Suprapubic skin (tissue), 4 donors: ENCODE data around the gene HLCS. TPM values are rescaled to one million over a fixed set of nuclear protein-coding genes. Genes with fewer than 3 reads are reported as not detected.

Experiments
- DNase-seq, 2 donors: peaks; one replicate each; pipeline ENCODE4 v3.0.0-alpha.2; 2019; ENCODE audit warnings: low spot score in 2 of 2
- H3K27ac ChIP-seq: fragments of 200-600 bp; sonication (generic); one replicate; pipeline ENCODE4 v1.5.1; 2019
- H3K27me3 ChIP-seq: fragments of 200-600 bp; sonication (generic); one replicate; pipeline ENCODE4 v1.5.1; 2019
- H3K36me3 ChIP-seq: fragments of 200-600 bp; sonication (generic); one replicate; pipeline ENCODE4 v1.5.1; 2019
- H3K4me1 ChIP-seq: fragments of 200-600 bp; sonication (generic); one replicate; pipeline ENCODE4 v1.5.1; 2019
- H3K4me3 ChIP-seq: fragments of 200-600 bp; sonication (generic); one replicate; pipeline ENCODE4 v1.5.1; 2019; ENCODE audit warnings: mild to moderate bottlenecking
- H3K9me3 ChIP-seq: fragments of 200-600 bp; sonication (generic); one replicate; pipeline ENCODE4 v1.5.1; 2019
- EP300 ChIP-seq: sonication (generic); formaldehyde crosslinking; IDR thresholded peaks from one replicate; pipeline ENCODE4 v1.6.1; 2017; ENCODE audit warnings: antibody characterized with exemption
- POLR2A ChIP-seq, 2 donors: fragments of 450-650 bp; IDR thresholded peaks; one replicate each; pipeline ENCODE4 v1.6.1; 2017; ENCODE audit warnings: antibody characterized with exemption in 2 of 2, mild to moderate bottlenecking in 2 of 2, moderate library complexity in 2 of 2
- POLR2AphosphoS5 ChIP-seq, 3 donors: sonication (generic); formaldehyde crosslinking; IDR thresholded peaks; one replicate each; pipeline ENCODE4 v1.6.1; 2017; ENCODE audit warnings: antibody characterized with exemption in 3 of 3
- WGBS: methylation state at CpG from one replicate; pipeline ENCODE4 v1.1.5; 2018; 5-methylcytosine and 5-hydroxymethylcytosine counted together
- total RNA-seq, 4 donors: library from RNA; depleted of rRNA; stranded (reverse); fragments of >200 nt; gene quantifications; one replicate each; pipeline ENCODE4 v1.1.0, GENCODE V29; 2016
- TF ChIP-seq, protein P1 (sequence below), 2 donors: fragments of 200-600 bp in 1 of 2; fragments of 450-650 bp in 1 of 2; sonication (generic) in 1 of 2; IDR thresholded peaks; one replicate each; pipeline ENCODE4 v1.5.1; 2016 to 2019; ENCODE audit warnings: antibody characterized with exemption in 2 of 2, mild to moderate bottlenecking in 1 of 2, moderate library complexity in 1 of 2

Gene HLCS
- total RNA-seq, 4 donors from 2014 or later = 8.4 to 16.1 (median 11.5) TPM

DNA sequence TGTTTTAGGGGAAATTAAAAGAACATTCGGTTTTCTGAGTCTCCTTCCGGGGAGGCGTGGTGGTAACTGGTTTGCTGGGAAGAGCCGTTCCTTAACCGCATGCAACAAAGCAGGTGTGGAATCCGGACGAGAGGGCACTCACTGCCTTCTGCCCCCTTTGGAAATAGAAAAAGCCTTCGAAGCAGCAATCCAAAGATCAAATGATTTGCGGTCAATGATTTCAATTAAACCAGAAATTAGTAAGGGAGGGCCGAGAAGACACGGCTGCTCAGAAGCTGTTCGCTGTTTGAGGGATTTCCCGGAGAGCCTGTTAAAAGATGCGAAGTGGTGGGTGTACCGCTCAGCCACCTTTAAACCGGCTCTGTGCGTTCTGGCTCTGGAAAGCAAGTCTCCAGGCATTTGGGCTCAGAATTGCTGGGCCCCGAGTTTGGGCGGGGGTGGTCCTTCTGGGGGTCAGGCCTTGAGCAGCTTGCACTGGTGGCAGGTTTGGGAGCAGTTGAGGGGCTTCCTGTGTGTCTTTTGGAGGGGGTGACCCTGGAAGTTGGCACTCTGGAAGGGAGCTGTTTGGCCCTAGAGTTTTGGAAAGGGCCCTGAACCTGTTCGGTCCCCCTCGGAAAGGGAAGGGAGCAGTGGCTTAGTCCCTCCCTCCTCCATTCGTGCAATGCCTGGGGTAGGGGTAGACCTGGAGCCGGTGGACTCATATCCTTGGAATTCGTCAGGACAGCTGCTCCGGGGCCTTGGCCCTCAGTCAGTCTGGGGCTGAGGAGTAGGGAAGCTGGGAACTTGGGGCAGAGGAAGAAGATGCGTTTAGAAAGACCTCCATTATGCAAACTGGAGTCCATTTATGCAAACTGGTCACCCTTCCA lies 264.5 kb downstream of the HLCS start:
- no peak overlapping the region for H3K27ac ChIP-seq

DNA sequence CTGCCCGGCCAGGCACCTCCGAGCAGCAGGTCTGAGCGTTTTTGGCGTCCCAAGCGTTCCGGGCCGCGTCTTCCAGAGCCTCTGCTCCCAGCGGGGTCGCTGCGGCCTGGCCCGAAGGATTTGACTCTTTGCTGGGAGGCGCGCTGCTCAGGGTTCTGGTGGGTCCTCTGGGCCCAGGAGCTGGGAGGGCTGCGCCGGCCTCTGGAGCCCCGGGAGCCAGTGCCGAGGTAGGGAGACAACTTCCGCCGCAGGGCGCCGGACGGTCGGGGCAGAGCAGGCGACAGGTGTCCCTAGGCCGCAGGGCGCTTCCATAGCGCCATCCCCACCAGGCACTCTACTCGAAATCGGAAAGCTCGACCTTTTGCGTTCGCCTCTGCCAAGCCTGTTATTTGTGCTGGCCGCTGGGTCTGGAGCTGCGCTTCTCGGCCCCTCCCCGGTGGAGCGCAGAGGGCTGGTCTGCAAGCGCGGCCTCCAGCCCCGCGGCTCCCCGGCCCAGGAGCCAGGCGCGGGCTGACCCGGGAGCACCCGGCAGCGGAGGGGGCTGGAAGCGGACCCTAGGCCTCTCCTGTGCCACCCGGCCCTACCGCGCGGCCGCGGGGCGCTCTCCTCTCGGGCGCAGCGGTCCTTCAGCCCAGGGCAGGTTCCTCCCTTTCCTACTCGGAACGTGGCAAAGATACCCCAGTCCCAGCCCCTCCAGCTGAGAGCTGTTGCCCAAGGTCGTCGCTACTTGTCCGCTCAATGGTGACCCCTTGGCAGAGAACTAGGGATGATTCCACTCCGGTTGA lies 265.3 kb downstream of the HLCS start:
- no peaks in the 10 kb centered on the region for H3K9me3 ChIP-seq
- H3K4me1 ChIP-seq = peaks cover 72% of the 10 kb centered on the region
- no peak overlapping the region for H3K27ac ChIP-seq
- peak overlapping the region; percentile 55 for H3K4me3 ChIP-seq
- H3K36me3 ChIP-seq = no peaks in the 10 kb centered on the region
- TF ChIP-seq POLR2A (IDR thresholded peaks at IDR 0.05) (no peak), POLR2AphosphoS5 (IDR thresholded peaks at IDR 0.05) (no peak), EP300 (no peak)
- TF ChIP-seq, protein P1, sequence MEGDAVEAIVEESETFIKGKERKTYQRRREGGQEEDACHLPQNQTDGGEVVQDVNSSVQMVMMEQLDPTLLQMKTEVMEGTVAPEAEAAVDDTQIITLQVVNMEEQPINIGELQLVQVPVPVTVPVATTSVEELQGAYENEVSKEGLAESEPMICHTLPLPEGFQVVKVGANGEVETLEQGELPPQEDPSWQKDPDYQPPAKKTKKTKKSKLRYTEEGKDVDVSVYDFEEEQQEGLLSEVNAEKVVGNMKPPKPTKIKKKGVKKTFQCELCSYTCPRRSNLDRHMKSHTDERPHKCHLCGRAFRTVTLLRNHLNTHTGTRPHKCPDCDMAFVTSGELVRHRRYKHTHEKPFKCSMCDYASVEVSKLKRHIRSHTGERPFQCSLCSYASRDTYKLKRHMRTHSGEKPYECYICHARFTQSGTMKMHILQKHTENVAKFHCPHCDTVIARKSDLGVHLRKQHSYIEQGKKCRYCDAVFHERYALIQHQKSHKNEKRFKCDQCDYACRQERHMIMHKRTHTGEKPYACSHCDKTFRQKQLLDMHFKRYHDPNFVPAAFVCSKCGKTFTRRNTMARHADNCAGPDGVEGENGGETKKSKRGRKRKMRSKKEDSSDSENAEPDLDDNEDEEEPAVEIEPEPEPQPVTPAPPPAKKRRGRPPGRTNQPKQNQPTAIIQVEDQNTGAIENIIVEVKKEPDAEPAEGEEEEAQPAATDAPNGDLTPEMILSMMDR (IDR thresholded peaks at IDR 0.05) = no peak
- WGBS = 16% methylated on average over 29 of the region's 65 CpGs
- peaks cover 100% of the 10 kb centered on the region for H3K27me3 ChIP-seq
- no peak for DNase-seq

More for the DNA sequence above, 264.5 kb downstream of the HLCS start:
- TF ChIP-seq EP300 (no peak), POLR2A (IDR thresholded peaks at IDR 0.05) (no peak), POLR2AphosphoS5 (IDR thresholded peaks at IDR 0.05) (no peak)
- TF ChIP-seq, protein P1 (IDR thresholded peaks at IDR 0.05) = no peak
- H3K4me1 ChIP-seq = peaks cover 72% of the 10 kb centered on the region
- H3K9me3 ChIP-seq = no peaks in the 10 kb centered on the region
- DNase-seq = no peak
- peak overlapping the region; percentile 55 for H3K4me3 ChIP-seq
- no peaks in the 10 kb centered on the region for H3K36me3 ChIP-seq
- 20% methylated on average over 22 of the region's 26 CpGs for WGBS
- peaks cover 100% of the 10 kb centered on the region for H3K27me3 ChIP-seq

Other genes with a start within 250 kb of the HLCS start
- gene RIPPLY3, start 40.0 kb upstream of the HLCS start, total RNA-seq = under 1 TPM in 1 of 4 donors, not detected in 3; 0.21 TPM
- gene PIGP, start 106.4 kb upstream of the HLCS start, total RNA-seq = 10 to 100 TPM in 3 of 4 donors, 1 to 10 TPM in 1; 8.4 to 15.5 (median 13.6) TPM
- gene TTC3, start 106.6 kb upstream of the HLCS start, total RNA-seq = 100 to 1,000 TPM in 3 of 4 donors, 10 to 100 TPM in 1; 96.5 to 195 (median 122) TPM